Heart right ventricle (tissue), 16 donors: ENCODE data around the gene REEP6. TPM values are rescaled to one million over a fixed set of nuclear protein-coding genes. Genes with fewer than 3 reads are reported as not detected.
"Not testable (repeated sequence)": the region's sequence is repeated elsewhere in the genome, so short reads cannot be mapped to it uniquely, and the experiment has no call there.

ENCODE experiments used
- ATAC-seq, 8 donors: fragments of 200-7000 bp; cut with Tn5 transposase; one replicate each; pipeline ENCODE4 v1.9.1; 2020; ENCODE audit warnings: mild to moderate bottlenecking in 8 of 8, moderate library complexity in 8 of 8, moderate number of reproducible peaks in 1 of 8
- DNase-seq, 2 donors: peaks; one replicate each; pipeline ENCODE4 v3.0.0-alpha.2; 2020
- H3K27ac ChIP-seq, 10 donors: fragments of 200-600 bp; sonication (generic) in 2 of 10; one replicate each; pipeline versions ENCODE4 v1.5.0 to v1.8.0; 2020 to 2022; ENCODE audit warnings: mild to moderate bottlenecking in 3 of 10
- H3K27me3 ChIP-seq, 7 donors: fragments of 200-600 bp; one replicate each; pipeline ENCODE4 v1.8.0; 2021 to 2022; ENCODE audit warnings: mild to moderate bottlenecking in 2 of 7
- H3K36me3 ChIP-seq, 9 donors: fragments of 200-600 bp; sonication (generic) in 1 of 9; one replicate each; pipeline versions ENCODE4 v1.5.0 to v1.8.0; 2020 to 2022; ENCODE audit warnings: mild to moderate bottlenecking in 2 of 9
- H3K4me1 ChIP-seq, 9 donors: fragments of 200-600 bp; sonication (generic) in 1 of 9; one replicate each; pipeline versions ENCODE4 v1.5.0 to v1.8.0; 2020 to 2022; ENCODE audit warnings: mild to moderate bottlenecking in 4 of 9
- H3K4me3 ChIP-seq, 10 donors: fragments of 200-600 bp; sonication (generic) in 2 of 10; one replicate each; pipeline versions ENCODE4 v1.5.0 to v1.8.0; 2020 to 2022; ENCODE audit warnings: mild to moderate bottlenecking in 7 of 10, moderate library complexity in 2 of 10
- H3K9me3 ChIP-seq, 11 donors: fragments of 200-600 bp in 10 of 11; sonication (generic) in 2 of 11; one replicate each; pipeline versions ENCODE4 v1.5.0 to v1.8.0; 2013 to 2022; ENCODE audit warnings: mild to moderate bottlenecking in 2 of 11, control low read depth in 1 of 11, moderate library complexity in 1 of 11
- WGBS, 2 donors: extraction: QIAGEN DNeasy Blood & Tissue Kit; methylation state at CpG; one replicate each; pipeline ENCODE4 v1.1.7; 2013; ENCODE audit warnings: inconsistent platforms in 1 of 2; 5-methylcytosine and 5-hydroxymethylcytosine counted together
- intact Hi-C, 10 donors: fragments of 100-400 bp; cut with DNase I; formaldehyde crosslinking; loops; one replicate each; pipeline versions ENCODE4 v1.11.1 to v1.14.2; 2022
- polyA plus RNA-seq, 2 donors: library from polyadenylated mRNA; stranded (reverse); fragments of 200-250 nt; gene quantifications; one replicate each; pipeline ENCODE4 v1.2.3, GENCODE V29; 2013
- total RNA-seq, 10 donors: library from RNA; stranded (reverse); fragmentation: NEBNext Ultra II Directional in 3 of 10; extraction: Animal tissue kit (Norgen Biotek cat#: 25700) in 3 of 10; gene quantifications; one replicate each; pipeline versions ENCODE4 v1.2.1 to v1.2.4, GENCODE V29; 2021 to 2023
- TF ChIP-seq, protein P1 (sequence below), 9 donors: fragments of 200-600 bp; sonication (generic) in 2 of 9; IDR thresholded peaks; one replicate each; pipeline versions ENCODE4 v1.5.0 to v1.8.0; 2021 to 2022; ENCODE audit warnings: antibody characterized with exemption in 9 of 9, mild to moderate bottlenecking in 5 of 9, moderate library complexity in 1 of 9
- donor health status: Arrhythmogenic right ventricular cardiomyopathy.
- donor health status: ischemic (EF 13 %, LVEDD 7.1; RV severe dilation, severe dysfunction).
- donor health status: healthy with polysubstance abuse.
- donor health status: DM: no; HTN: yes; CAD: no.
- donor health status: DM: no; HTN: no; CAD: no.
- donor health status: ischemic (EF 25% LVEDD 6.9; RV normal size, moderate dysfunction).
- donor health status: ischemic (EF 25% LVEDD 5.7; RV mildly dilated, moderate dysfunction).
- donor health status: healthy.
- donor health status: DM: yes; HTN: yes; CAD: no.
- donor health status: Ischemic cardiomyopathy.
- donor health status: ischemic (EF 35%, LVEDD 5.7; RV mildly dilated, moderate dysfunction).
- donor health status: nonischemic (EF 11% LVEDD 7.7; RV severe dilation, severe dysfunction).
- donor health status: DM: yes; HTN: yes; CAD: no.
- donor health status: PGD.
- donor health status: ischemic (EF 29% LVEDD 5.4; RV normal size, mild dysfunction).
- donor health status: nonischemic (EF 23%, LVEDD 6.1; RV moderate dilation, normal function).

Gene REEP6
- total and polyA plus RNA-seq, 12 donors = 1.8 to 5.0 (median 3.8) TPM

DNA sequence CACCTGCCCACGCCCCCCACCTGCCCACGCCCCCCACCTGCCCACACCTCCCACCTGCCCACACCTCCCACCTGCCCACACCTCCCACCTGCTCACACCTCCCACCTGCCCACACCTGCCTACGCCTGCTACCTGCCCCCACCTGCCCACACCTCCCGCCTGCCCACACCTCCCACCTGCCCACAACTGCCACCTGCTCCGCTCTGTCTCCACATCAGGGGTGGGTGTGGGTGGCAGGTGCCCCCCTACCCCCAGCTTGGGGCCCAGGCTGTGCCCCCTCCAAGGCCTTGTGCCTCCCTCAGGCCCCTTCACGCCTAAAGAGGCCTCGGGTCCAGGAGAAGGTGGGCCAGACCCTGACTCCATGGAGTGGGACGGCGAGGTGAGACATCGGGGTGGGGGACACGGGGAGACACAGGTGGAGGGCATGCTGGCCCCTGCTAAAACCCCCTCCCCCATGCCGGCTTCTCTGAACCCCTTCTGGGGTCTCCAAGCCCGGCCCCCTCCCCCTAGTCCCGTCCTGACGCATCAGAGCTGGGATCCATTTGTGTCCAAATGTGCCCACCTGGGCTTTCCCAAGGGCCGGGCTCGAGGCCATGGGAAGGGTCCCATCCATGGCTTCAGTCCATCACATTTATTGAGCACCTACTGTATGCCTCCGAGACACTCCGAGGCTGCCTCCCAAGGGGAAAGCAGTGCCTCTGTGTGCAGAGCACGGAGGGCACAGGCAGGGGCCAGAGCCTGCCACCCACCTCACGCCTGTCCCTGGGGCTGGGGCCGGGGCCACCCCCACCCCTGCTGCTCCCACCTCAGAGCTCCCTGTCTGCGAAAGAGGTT is 37.8 kb downstream of the REEP6 start:
- ATAC-seq = no peak
- no peaks in the 10 kb centered on the region for H3K36me3 ChIP-seq
- TF ChIP-seq, protein P1, sequence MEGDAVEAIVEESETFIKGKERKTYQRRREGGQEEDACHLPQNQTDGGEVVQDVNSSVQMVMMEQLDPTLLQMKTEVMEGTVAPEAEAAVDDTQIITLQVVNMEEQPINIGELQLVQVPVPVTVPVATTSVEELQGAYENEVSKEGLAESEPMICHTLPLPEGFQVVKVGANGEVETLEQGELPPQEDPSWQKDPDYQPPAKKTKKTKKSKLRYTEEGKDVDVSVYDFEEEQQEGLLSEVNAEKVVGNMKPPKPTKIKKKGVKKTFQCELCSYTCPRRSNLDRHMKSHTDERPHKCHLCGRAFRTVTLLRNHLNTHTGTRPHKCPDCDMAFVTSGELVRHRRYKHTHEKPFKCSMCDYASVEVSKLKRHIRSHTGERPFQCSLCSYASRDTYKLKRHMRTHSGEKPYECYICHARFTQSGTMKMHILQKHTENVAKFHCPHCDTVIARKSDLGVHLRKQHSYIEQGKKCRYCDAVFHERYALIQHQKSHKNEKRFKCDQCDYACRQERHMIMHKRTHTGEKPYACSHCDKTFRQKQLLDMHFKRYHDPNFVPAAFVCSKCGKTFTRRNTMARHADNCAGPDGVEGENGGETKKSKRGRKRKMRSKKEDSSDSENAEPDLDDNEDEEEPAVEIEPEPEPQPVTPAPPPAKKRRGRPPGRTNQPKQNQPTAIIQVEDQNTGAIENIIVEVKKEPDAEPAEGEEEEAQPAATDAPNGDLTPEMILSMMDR (IDR thresholded peaks at IDR 0.05) = no peak
- no peaks in the 10 kb centered on the region for H3K4me1 ChIP-seq
- peaks cover 18 to 70% (median 54%) of the 10 kb centered on the region in 7 donors for H3K27me3 ChIP-seq
- no peak overlapping the region for H3K27ac ChIP-seq
- no peak for DNase-seq
- no peaks in the 10 kb centered on the region for H3K9me3 ChIP-seq
- WGBS, 2 donors = 73 to 77% methylated on average over 22 to 23 of the region's 23 CpGs
- intact Hi-C loops = loop anchor here in 1 of 10 donors (10.0 kb wide), 1 partner anchor 214 kb away; no protein-coding TSS in a partner anchor
- no peak overlapping the region for H3K4me3 ChIP-seq

DNA sequence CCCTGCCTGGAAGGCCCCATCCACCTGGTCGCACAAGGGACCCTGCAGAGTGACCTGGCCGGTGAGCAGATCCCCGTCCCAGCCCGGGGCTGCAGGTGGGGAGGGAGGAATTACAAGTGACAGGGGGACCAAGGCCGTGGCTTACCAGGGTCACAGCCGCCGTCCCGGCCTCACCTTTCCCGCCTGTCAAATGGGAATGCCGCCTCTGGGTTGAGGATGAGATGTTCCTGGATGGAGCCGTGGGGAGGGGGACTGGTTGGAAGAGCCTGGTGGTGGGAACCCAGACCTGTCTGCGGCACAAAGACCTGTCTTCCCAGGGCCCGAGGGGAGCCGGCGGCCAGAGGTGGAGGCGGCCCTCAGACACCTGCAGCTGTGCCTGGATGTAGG is 38.4 kb downstream of the REEP6 start:
- intact Hi-C loops = loop anchor here in 1 of 10 donors (10.0 kb wide), 1 partner anchor 215 kb away; no protein-coding TSS in a partner anchor
- no peak for ATAC-seq

DNA sequence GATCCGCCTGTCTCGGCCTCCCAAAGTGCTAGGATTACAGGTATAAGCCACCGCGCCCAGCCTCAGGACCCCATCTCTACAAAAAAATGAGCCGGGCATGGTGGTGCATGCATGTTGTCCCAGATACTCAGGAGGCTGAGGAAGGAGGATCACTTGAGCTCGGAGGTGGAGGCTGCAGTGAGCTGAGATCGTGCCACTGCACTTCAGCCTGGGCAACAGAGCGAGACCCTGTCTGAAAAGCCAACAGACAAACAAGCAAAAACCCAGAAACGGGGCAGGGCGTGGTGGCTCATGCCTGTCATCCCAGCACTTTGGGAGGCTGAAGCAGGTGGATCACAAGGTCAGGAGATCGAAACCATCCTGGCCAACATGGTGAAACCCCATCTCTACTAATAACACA is 39.9 kb downstream of the REEP6 start:
- H3K4me3 ChIP-seq, H3K27ac ChIP-seq, H3K9me3 ChIP-seq, intact Hi-C loops, H3K36me3 ChIP-seq, ATAC-seq, H3K4me1 ChIP-seq, DNase-seq: not testable (repeated sequence)
- 90 to 94% methylated on average over 11 of the region's 11 CpGs for WGBS, 2 donors
- H3K27me3 ChIP-seq = peaks cover 6 to 51% (median 33%) of the 10 kb centered on the region in 7 donors

More for the DNA sequence above, 38.4 kb downstream of the REEP6 start:
- peaks cover 14 to 65% (median 48%) of the 10 kb centered on the region in 7 donors for H3K27me3 ChIP-seq
- TF ChIP-seq, protein P1 (IDR thresholded peaks at IDR 0.05) = no peak
- DNase-seq = no peak
- H3K9me3 ChIP-seq = no peaks in the 10 kb centered on the region
- no peak overlapping the region for H3K27ac ChIP-seq
- H3K4me3 ChIP-seq = no peak overlapping the region
- WGBS, 2 donors = 80 to 88% methylated on average over 16 of the region's 16 CpGs
- no peaks in the 10 kb centered on the region for H3K36me3 ChIP-seq
- H3K4me1 ChIP-seq = no peaks in the 10 kb centered on the region

DNA sequence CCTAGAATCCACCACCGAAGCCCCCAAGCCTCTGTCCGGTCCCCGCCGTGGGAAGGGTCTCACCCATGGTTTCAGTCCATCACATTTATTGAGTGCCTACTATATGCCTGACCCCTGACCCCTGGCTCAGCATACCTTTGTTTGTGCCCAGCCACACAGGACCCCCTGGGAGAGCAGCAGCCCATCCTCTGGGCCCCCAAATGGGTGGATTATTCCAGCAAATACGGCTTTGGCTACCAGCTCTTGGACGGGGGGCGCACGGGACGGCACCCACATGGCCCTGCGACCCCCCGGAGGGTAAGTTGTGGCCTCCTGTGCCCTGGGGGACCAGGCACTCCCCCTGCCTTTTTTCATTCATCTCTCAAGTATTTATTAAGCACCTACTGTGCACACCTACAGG is 40.6 kb downstream of the REEP6 start:
- WGBS, 2 donors = 85 to 87% methylated on average over 11 of the region's 11 CpGs
- intact Hi-C loops = no loop called here
- H3K27me3 ChIP-seq = peaks cover 0 to 44% (median 26%) of the 10 kb centered on the region in 7 donors
- ATAC-seq (no peak), DNase-seq (no peak)
- H3K36me3 ChIP-seq = no peaks in the 10 kb centered on the region
- TF ChIP-seq, protein P1 (IDR thresholded peaks at IDR 0.05) = no peak
- H3K4me1 ChIP-seq = no peaks in the 10 kb centered on the region
- H3K4me3 ChIP-seq = no peak overlapping the region
- no peaks in the 10 kb centered on the region for H3K9me3 ChIP-seq
- H3K27ac ChIP-seq = no peak overlapping the region

DNA sequence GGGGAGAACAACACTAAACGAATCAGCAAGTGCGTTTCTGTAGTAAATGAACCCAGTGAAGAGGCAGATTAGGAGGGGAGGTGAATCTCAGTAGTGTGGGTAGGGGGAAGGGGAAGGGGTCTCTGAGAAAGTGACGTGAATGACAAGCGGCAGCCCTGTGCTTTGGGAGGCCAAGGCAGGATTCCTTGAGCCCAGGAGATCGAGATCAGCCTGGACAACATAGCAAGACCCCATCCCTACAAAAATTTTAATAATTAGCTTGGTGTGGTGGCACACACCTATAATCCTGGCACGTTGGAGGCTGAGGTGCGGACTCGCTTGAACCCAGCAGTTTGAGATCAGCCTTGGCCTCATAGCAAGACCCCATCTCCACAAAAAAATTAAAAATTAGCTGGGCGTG is 41.0 kb downstream of the REEP6 start:
- Histone ChIP-seq H3K27ac (no peak overlapping the region), H3K4me1 (no peaks in the 10 kb centered on the region), H3K36me3 (no peaks in the 10 kb centered on the region), H3K27me3 (peaks cover 0 to 40% (median 22%) of the 10 kb centered on the region in 7 donors), H3K4me3 (no peak overlapping the region), H3K9me3 (no peaks in the 10 kb centered on the region)
- WGBS, 2 donors = 90 to 92% methylated on average over 9 of the region's 9 CpGs
- TF ChIP-seq, protein P1 (IDR thresholded peaks at IDR 0.05) = no peak
- ATAC-seq (no peak), DNase-seq (no peak)
- intact Hi-C loops = no loop called here
